HFFc6 (cell line): Measurements from ENCODE around the gene MAP3K5. TPM values are rescaled to one million over a fixed set of nuclear protein-coding genes. Genes with fewer than 3 reads are reported as not detected.

Experiments
- DNase-seq: peaks from one replicate; pipeline ENCODE4 v3.0.0-alpha.2; 2018
- H3K27ac Mint-ChIP-seq: 2 replicates; pipeline ENCODE4 v1.8.0; 2020; ENCODE audit warnings: mild to moderate bottlenecking, mixed read lengths
- H3K27me3 Mint-ChIP-seq: 2 replicates; pipeline ENCODE4 v1.8.0; 2021; ENCODE audit warnings: mild to moderate bottlenecking, moderate library complexity, mixed read lengths; ENCODE audit not compliant: insufficient read depth
- H3K36me3 Mint-ChIP-seq: 2 replicates; pipeline ENCODE4 v1.8.0; 2021; ENCODE audit warnings: low read depth, mixed read lengths
- H3K4me1 Mint-ChIP-seq: 2 replicates; pipeline ENCODE4 v1.8.0; 2020; ENCODE audit warnings: low read depth, mixed read lengths
- H3K4me3 Mint-ChIP-seq: 2 replicates; pipeline ENCODE4 v1.8.0; 2020; ENCODE audit warnings: mild to moderate bottlenecking, moderate library complexity, mixed read lengths
- H3K9me3 Mint-ChIP-seq: 2 replicates; pipeline ENCODE4 v1.8.0; 2020; ENCODE audit warnings: mild to moderate bottlenecking, mixed read lengths
- CTCF ChIP-seq: fragments of 200-600 bp; sonication (generic); IDR thresholded peaks from 2 replicates; pipeline ENCODE4 v1.5.0; 2021; ENCODE audit warnings: antibody characterized with exemption, mild to moderate bottlenecking
- total RNA-seq, 6 experiments: library from RNA; stranded (reverse); fragmentation: NEBNext Ultra II Directional; extraction: Animal tissue kit (Norgen Biotek cat#: 25700); gene quantifications; 2 replicates in 1 of 6; 3 replicates in 5 of 6; pipeline ENCODE4 v1.2.3, GENCODE V29; 2021

MAP3K5 gene
- total RNA-seq, 6 experiments from 2014 or later = 11.9 to 22.2 (median 19.1) TPM

- H3K36me3 Mint-ChIP-seq = peaks cover 4% of the 10 kb centered on the region; the same call in 1 of the 2 replicates
- no peak for TF ChIP-seq CTCF
- H3K9me3 Mint-ChIP-seq = no peaks in the 10 kb centered on the region
- no peak for DNase-seq
- H3K4me3 Mint-ChIP-seq = no peak overlapping the region
- H3K27ac Mint-ChIP-seq = no peak overlapping the region
- H3K4me1 Mint-ChIP-seq = peaks cover 19% of the 10 kb centered on the region
- no peaks in the 10 kb centered on the region for H3K27me3 Mint-ChIP-seq
Observed at GRCh38 chr6:136647363-136647852, 144.9 kb downstream of the MAP3K5 start.

- Mint-ChIP-seq H3K27me3 (no peaks in the 10 kb centered on the region), H3K36me3 (peaks cover 4% of the 10 kb centered on the region; the same call in 1 of the 2 replicates), H3K27ac (no peak overlapping the region), H3K4me1 (peaks cover 19% of the 10 kb centered on the region), H3K9me3 (no peaks in the 10 kb centered on the region), H3K4me3 (no peak overlapping the region)
- no peak for TF ChIP-seq CTCF
- DNase-seq = peak; percentile 3
Observed at GRCh38 chr6:136646377-136646776, 145.9 kb downstream of the MAP3K5 start.

- DNase-seq = no peak
- H3K4me1 Mint-ChIP-seq = peaks cover 26% of the 10 kb centered on the region
- no peaks in the 10 kb centered on the region for H3K27me3 Mint-ChIP-seq
- no peaks in the 10 kb centered on the region for H3K9me3 Mint-ChIP-seq
- H3K27ac Mint-ChIP-seq = no peak overlapping the region
- no peaks in the 10 kb centered on the region; the same call in 1 of the 2 replicates for H3K36me3 Mint-ChIP-seq
- H3K4me3 Mint-ChIP-seq = no peak overlapping the region
- TF ChIP-seq CTCF = no peak
Observed at GRCh38 chr6:136644597-136644952, 147.7 kb downstream of the MAP3K5 start.

- TF ChIP-seq CTCF = peak; percentile 95
- DNase-seq = peak; percentile 69
- no peaks in the 10 kb centered on the region for H3K27me3 Mint-ChIP-seq
- no peaks in the 10 kb centered on the region; the same call in 1 of the 2 replicates for H3K36me3 Mint-ChIP-seq
- peaks cover 26% of the 10 kb centered on the region for H3K4me1 Mint-ChIP-seq
- H3K27ac Mint-ChIP-seq = 0 out of 2 replicates have a peak overlapping the region, but pooled peaks have one; percentile 13
- H3K9me3 Mint-ChIP-seq = no peaks in the 10 kb centered on the region
- no peak overlapping the region for H3K4me3 Mint-ChIP-seq
Observed at GRCh38 chr6:136643850-136644596, 148.3 kb downstream of the MAP3K5 start.

GRCh38 chr6:136641873-136642465 is 150.3 kb downstream of the MAP3K5 start:
- TF ChIP-seq CTCF = no peak
- Mint-ChIP-seq H3K27me3 (no peaks in the 10 kb centered on the region), H3K36me3 (peaks cover 9% of the 10 kb centered on the region), H3K27ac (no peak overlapping the region), H3K9me3 (no peaks in the 10 kb centered on the region), H3K4me3 (no peak overlapping the region), H3K4me1 (peaks cover 26% of the 10 kb centered on the region)
- no peak for DNase-seq
